GM12874 (cell line): Measurements from ENCODE around the gene RBL1.

Experiments
- CTCF ChIP-seq: IDR thresholded peaks from 2 replicates; pipeline ENCODE4 v1.5.1; 2011; ENCODE audit warnings: low read depth, mild to moderate bottlenecking, control low read depth, low read length, moderate library complexity; ENCODE audit not compliant: insufficient read depth

Gene RBL1

GRCh38 chr20:37072293-37073196 is 23.3 kb downstream of the RBL1 start:
- no peak for TF ChIP-seq CTCF

GRCh38 chr20:37071481-37071911 is 24.3 kb downstream of the RBL1 start:
- no peak for TF ChIP-seq CTCF

- no peak for TF ChIP-seq CTCF
Observed at GRCh38 chr20:37066168-37066567, 29.6 kb downstream of the RBL1 start.

- TF ChIP-seq CTCF, result no peak
Observed at GRCh38 chr20:37055276-37055675, 40.5 kb downstream of the RBL1 start.

- no peak for TF ChIP-seq CTCF
Observed at GRCh38 chr20:37053230-37053950, 42.4 kb downstream of the RBL1 start.

GRCh38 chr20:37042986-37043972 is 52.5 kb downstream of the RBL1 start:
- TF ChIP-seq CTCF, result no peak
